ENCODE measurements around the gene VAPA.

Gene VAPA

DNA sequence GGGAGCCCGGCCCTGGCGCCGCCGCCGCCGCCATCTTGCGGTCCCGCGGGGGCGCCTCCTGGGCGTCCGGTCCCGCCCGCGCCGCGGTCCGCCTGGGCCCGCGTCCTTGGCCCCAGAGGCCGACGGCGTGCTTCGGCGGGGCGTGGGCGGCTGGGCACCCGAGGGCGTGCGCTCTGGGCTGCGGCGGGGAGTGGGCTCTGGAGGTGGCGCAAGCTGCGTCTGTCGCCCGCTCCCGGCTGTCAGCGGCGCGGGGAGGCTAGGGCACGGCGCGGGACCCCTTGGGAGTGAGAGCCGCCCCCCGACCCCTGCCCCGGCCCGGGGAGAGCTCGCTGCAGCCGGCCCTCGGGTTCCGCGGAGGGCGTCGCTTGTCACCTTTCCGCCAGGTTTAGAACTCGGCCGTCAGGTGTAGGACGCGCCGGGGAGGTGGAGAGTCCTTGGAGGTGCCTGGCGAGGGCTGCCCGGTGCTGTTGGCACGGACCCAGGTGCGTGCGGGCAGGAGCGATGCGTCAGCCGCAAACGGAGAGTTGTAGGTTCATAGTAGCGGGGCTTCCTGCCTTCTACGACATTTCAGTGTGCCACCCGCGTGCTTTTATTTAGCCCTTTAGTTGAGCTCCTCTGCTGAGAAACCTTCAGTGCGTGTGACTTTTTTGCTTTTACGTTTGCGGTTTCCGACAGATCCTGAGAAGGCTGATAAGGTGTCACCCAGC lies 921 bp downstream of the VAPA start:
- DNase-seq (ENCODE audit: low read depth in 2 of 2): no peak

DNA sequence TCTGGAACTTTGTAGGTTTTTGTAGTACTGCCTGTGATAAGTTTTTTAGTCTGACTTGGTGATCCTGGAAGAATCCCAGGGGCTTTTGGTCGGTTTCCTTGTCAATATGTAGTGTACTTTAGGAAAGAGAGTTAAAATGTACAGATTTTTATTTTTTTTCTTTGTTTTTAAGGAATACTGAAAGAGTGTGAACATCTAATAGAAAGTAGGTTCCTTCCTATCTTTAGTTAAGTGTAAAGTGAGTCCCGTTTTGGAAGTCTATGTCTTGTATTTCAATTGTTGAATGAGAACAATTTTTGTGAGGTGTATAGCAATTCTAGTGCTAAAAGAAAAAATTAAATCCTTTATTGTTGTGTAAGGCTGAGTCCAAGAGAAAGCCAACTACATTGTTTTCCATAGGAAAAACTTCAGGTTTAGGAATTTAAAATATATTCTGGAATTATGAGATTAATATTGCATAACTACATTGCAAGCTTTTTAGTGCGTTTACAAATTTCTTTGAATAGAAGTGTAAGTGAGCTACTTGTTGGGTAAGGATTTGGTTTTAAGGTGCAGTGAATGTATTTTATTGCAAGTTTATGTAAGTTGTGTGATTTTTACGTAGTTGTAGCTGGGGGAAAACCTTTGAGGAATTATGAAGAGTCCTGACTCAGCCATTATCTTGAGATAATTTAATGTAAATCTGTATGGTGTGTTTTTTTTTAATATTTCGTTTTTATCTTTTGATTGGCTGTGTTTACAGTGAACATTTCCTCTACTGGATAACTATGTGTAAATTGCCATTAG lies 1.7 kb downstream of the VAPA start:
- no peak for DNase-seq (ENCODE audit: low read depth in 2 of 2)

- no peak for DNase-seq (ENCODE audit: low read depth in 2 of 2)
Observed at GRCh38 chr18:9916077-9916639, 2.3 kb downstream of the VAPA start.

DNA sequence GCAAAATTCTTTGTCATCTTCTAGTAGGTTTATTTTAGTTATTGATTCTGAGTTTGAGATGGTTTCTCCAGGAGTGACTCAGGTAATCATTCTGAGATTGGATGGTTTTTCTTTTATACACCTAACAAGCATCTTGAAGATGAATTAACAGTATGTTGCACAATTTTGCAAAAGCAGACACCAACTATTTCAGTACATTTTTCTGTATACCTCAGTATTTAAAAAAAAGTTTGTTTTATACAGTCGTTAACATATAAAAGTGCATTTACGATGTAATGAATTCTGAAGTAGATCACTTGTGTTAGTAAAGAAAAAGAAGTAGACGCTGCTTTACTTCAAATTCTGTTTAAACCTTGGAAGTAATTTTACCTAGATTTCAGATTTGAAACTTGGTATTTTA lies 3.0 kb downstream of the VAPA start:
- no peak for DNase-seq (ENCODE audit: low read depth in 2 of 2)

DNA sequence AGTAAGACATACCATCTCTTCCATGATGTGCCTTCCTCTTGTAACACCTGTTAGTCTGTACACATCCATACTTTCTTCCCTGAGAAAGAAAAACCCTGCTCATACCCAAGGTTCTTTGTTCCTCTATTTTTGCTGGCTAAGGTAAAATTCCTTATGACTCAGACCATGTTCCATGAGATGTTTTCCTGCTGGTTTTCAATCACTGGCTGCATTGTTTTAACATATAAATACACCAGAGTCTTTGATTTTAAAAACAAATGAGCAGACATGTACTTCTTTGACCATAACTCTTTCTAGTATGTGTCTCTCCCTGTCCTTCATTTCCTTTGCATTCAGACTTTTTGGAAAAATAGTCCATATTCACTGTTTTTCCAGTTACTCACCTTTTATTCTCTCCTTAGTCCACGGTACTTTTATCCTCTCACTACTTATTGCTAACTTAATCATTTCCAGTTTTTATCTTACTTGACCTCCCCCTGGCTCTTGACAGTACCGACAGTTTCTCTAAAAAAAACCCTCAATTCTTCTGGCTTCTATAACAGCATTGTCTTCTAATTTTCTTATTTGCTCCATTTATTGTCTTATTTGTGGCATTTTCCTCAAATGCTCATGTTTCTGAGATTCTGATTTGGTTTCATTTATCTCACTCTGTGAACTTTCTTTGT lies 4.3 kb downstream of the VAPA start:
- no peak for DNase-seq (ENCODE audit: low read depth in 2 of 2)

DNA sequence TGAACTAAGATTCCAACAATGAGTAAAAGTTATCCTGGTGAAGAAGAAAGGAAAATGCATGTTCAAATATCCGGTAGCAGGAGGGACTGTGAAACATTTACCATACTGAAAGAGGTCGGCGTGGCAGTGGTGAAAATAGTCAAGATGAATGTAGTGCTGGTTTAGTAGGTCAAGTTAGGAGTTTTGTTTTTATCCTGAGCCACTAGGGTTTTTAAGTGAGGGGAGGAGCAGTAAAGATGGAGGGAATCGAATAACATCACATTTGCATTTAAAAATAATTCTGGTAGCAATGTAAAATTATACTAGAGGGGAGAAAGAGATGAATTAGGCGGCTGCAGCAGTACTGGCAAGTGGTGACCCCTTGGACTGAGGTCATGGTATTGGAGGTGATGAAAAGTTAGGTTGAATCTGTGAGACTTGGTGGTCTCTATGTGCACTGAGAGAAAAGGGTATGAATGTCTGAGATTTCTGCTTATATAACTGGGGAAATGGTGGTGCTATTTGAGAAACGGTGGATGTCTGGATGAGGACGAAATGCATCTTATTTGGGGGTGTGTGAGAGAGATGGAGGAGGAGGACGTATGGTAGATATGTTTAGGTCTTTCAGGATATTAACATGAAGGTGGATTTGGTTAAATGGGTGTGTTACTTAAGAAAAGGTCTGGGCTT lies 5.9 kb downstream of the VAPA start:
- DNase-seq (ENCODE audit: low read depth in 2 of 2): no peak

- no peak for DNase-seq (ENCODE audit: low read depth in 2 of 2)
Observed at GRCh38 chr18:9922592-9923311, 8.9 kb downstream of the VAPA start.

GRCh38 chr18:9924371-9924943 lies 10.6 kb downstream of the VAPA start:
- no peak for DNase-seq (ENCODE audit: low read depth in 2 of 2)

DNA sequence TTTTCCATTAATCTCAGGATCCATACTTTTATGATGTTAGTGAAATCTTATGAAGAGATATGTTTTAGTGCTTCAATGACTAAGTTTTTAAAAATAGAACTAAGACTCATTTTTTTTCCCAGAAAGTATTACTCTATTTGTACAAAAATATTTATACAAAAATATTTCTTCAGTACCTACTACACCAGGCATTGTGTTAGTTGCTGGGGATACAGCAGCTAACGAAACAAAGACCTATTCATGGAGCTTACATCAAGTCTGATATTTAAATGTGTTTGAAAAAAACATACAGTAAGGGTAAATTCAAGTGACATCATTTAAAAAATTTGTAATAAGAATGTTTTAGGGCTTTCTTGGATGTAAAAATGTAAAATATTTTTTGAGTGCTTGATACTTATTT lies 11.6 kb downstream of the VAPA start:
- no peak for DNase-seq (ENCODE audit: low read depth in 2 of 2)

- no peak for DNase-seq (ENCODE audit: low read depth in 2 of 2)
Observed at GRCh38 chr18:9925795-9926194, 12.0 kb downstream of the VAPA start.

- no peak for DNase-seq (ENCODE audit: low read depth in 2 of 2)
Observed at GRCh38 chr18:9926223-9926894, 12.5 kb downstream of the VAPA start.

GRCh38 chr18:9926977-9927376 lies 13.2 kb downstream of the VAPA start:
- DNase-seq (ENCODE audit: low read depth in 2 of 2): no peak

GRCh38 chr18:9927392-9928063 lies 13.7 kb downstream of the VAPA start:
- DNase-seq (ENCODE audit: low read depth in 2 of 2): no peak

DNA sequence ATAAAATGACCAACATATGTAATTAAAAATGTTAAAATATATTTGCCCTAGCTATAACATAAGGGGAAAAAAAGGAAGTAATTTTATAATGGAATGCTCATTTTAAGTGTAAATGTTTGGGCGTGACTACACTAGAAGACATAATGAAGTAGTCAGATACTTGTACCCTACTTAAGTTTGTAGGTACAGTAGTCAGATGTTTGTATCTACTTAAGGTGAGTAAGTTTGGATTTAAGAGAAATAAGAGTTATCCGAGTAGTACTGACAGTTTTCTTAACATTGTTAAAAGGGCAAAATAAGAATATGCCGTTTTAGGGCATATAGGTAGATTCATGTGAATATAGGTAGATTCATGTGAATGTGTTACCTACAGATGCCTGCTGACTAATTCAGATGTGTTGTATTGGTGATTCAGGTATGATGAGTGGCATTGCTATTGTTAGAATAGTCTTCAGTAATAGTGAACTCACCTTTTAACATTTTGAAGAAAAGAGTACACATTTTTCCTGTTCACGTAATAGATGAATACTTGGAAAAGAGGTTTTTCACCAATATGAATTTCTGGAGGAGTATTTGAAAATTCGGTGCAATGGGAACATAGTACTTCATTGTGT lies 14.9 kb downstream of the VAPA start:
- no peak for DNase-seq (ENCODE audit: low read depth in 2 of 2)

DNA sequence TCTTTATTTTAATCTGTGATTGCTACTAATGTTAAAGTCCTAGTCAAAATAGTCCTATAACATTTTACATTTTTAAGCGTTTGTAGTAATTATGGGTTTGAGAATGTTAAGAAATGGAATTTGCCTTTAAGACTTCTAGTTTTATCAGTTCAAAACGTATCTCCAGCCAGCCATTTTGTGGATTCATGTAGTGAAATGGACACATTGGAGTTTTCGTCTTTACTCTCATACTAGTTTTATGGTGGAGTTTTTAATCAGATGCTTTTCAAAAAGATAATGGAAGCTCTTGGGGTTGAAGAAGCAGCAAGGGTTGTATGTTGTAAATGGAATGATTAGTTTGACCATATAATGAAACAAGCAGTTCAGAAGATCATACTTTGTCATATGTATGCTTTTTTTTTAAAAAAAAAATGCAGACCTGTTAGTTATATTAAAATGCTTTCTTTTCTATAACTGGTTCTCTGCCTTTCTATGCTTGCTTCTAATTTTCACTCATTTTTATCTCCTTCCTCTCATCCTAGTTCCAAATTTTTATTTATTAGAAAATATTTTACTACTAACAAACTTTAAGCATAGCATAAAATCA lies 16.6 kb downstream of the VAPA start:
- no peak for DNase-seq (ENCODE audit: low read depth in 2 of 2)

GRCh38 chr18:9931146-9931545 lies 17.3 kb downstream of the VAPA start:
- no peak for DNase-seq (ENCODE audit: low read depth in 2 of 2)

DNA sequence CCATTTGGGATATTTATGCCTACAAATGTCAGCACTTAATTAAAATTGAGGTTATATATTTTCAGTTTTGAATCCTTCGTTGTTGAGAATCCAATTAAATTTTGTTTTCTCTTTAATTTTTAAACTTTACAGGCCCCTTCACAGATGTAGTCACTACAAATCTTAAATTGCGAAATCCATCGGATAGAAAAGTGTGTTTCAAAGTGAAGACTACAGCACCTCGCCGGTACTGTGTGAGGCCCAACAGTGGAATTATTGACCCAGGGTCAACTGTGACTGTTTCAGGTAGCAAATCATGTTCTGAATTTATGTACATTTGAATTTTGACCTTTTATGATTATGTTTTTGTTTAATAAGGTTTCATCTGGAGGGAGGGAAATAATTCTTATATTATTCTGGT lies 17.9 kb downstream of the VAPA start:
- no peak for DNase-seq (ENCODE audit: low read depth in 2 of 2)

GRCh38 chr18:9933865-9934264 lies 20.0 kb downstream of the VAPA start:
- DNase-seq (ENCODE audit: low read depth in 2 of 2): no peak

GRCh38 chr18:9934274-9934673 lies 20.5 kb downstream of the VAPA start:
- DNase-seq (ENCODE audit: low read depth in 2 of 2): no peak
